Upper lobe of left lung (tissue), 4 donors: ENCODE measurements around the gene CCDC78.

Experiments
- POLR2A ChIP-seq, 4 donors: fragments of 450-650 bp; IDR thresholded peaks; one replicate each; pipeline ENCODE4 v1.5.1; 2016 to 2017; ENCODE audit warnings: antibody characterized with exemption in 4 of 4, mild to moderate bottlenecking in 2 of 4
- TF ChIP-seq, protein P1 (sequence below), 6 experiments: fragments of 450-650 bp in 4 of 6; fragments of 200-600 bp in 2 of 6; sonication (generic) in 2 of 6; IDR thresholded peaks; one replicate each; pipeline ENCODE4 v1.5.1; 2016 to 2019; ENCODE audit warnings: antibody characterized with exemption in 6 of 6

GRCh38 chr16:714079-714478 lies 12.2 kb downstream of the CCDC78 start:
- TF ChIP-seq POLR2A (IDR thresholded peaks at IDR 0.05) = no peak
- TF ChIP-seq, protein P1, sequence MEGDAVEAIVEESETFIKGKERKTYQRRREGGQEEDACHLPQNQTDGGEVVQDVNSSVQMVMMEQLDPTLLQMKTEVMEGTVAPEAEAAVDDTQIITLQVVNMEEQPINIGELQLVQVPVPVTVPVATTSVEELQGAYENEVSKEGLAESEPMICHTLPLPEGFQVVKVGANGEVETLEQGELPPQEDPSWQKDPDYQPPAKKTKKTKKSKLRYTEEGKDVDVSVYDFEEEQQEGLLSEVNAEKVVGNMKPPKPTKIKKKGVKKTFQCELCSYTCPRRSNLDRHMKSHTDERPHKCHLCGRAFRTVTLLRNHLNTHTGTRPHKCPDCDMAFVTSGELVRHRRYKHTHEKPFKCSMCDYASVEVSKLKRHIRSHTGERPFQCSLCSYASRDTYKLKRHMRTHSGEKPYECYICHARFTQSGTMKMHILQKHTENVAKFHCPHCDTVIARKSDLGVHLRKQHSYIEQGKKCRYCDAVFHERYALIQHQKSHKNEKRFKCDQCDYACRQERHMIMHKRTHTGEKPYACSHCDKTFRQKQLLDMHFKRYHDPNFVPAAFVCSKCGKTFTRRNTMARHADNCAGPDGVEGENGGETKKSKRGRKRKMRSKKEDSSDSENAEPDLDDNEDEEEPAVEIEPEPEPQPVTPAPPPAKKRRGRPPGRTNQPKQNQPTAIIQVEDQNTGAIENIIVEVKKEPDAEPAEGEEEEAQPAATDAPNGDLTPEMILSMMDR (IDR thresholded peaks at IDR 0.05) = no peak
